Activated T-cell treated with anti-CD3 and anti-CD28 coated beads for 48 hours (primary cell): ENCODE data around the gene ADARB2.

ENCODE experiments used
- DNase-seq: peaks from one replicate; pipeline ENCODE4 v3.0.0-alpha.2; 2020; ENCODE audit warnings: low read depth

The ADARB2 gene

DNA sequence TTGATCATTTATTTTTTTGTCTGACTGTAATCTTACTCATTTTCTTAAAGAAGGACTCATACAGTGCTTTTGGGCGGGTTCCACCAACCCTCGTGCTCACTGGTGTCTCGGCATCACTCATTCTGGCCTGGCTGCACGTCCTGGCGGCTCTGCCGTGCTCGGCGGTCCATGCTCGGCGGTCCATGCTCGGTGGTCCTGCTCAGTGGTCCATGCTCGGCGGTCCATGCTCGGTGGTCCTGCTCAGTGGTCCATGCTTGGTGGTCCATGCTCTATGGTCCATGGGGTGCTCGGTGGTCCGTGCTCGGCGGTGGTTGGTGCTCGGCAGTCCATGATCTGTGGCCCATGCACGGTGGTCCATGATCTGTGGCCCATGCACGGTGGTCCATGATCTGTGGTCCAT lies 608.7 kb downstream of the ADARB2 start:
- no peak for DNase-seq

- DNase-seq, result no peak
These were observed 609.2 kb downstream of the ADARB2 start for GRCh38 chr10:1128115-1128514.

DNA sequence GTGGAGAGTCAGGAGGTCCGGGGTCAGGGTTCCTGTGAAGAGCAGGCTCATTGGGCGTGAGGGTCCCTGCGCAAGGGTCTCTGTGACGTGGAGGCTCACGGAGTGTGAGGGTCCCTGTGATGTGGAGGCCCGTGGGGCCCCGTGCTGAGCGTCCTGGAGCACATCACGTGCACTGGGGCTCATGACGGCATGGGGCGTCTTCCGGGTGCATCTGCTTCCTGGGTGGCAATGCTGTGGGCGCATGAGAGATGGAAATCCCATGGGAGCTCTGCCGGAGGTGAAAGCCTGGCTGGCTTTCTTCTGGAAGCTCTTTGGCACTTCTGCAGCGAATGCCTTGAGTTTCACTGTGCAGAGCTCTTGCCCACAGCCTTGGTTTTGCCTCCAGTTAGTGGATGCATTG lies 609.7 kb downstream of the ADARB2 start:
- DNase-seq, result no peak
